Activated naive CD4-positive, alpha-beta T cell treated with Interleukin-2 at 50 U/mL for 16 hours (primary cell): Measurements from ENCODE around the gene CARMIL1.

Experiments used
- DNase-seq: peaks from one replicate; pipeline ENCODE4 v3.0.0-alpha.2; 2020

The CARMIL1 gene

GRCh38 chr6:25312034-25312620 lies 33.0 kb downstream of the CARMIL1 start:
- no peak for DNase-seq

GRCh38 chr6:25312703-25313102 lies 33.5 kb downstream of the CARMIL1 start:
- DNase-seq: no peak

GRCh38 chr6:25314509-25315175 lies 35.5 kb downstream of the CARMIL1 start:
- DNase-seq: no peak

- no peak for DNase-seq
These were observed 36.3 kb downstream of the CARMIL1 start for GRCh38 chr6:25315194-25316177.

GRCh38 chr6:25316626-25317025 lies 37.5 kb downstream of the CARMIL1 start:
- no peak for DNase-seq

- no peak for DNase-seq
These were observed 39.4 kb downstream of the CARMIL1 start for GRCh38 chr6:25318589-25318988.

GRCh38 chr6:25320459-25320858 lies 41.3 kb downstream of the CARMIL1 start:
- no peak for DNase-seq

GRCh38 chr6:25322692-25323091 lies 43.5 kb downstream of the CARMIL1 start:
- no peak for DNase-seq

GRCh38 chr6:25324066-25324762 lies 45.0 kb downstream of the CARMIL1 start:
- DNase-seq: no peak

- DNase-seq: no peak
These were observed 47.0 kb downstream of the CARMIL1 start for GRCh38 chr6:25326126-25326525.

- no peak for DNase-seq
These were observed 47.8 kb downstream of the CARMIL1 start for GRCh38 chr6:25326960-25327359.

GRCh38 chr6:25327432-25327831 lies 48.3 kb downstream of the CARMIL1 start:
- DNase-seq: no peak

- no peak for DNase-seq
These were observed 50.1 kb downstream of the CARMIL1 start for GRCh38 chr6:25329161-25329817.

- no peak for DNase-seq
These were observed 50.8 kb downstream of the CARMIL1 start for GRCh38 chr6:25329982-25330381.

GRCh38 chr6:25330796-25331685 lies 51.9 kb downstream of the CARMIL1 start:
- DNase-seq: no peak

- no peak for DNase-seq
These were observed 53.0 kb downstream of the CARMIL1 start for GRCh38 chr6:25332165-25332564.

GRCh38 chr6:25332655-25333071 lies 53.5 kb downstream of the CARMIL1 start:
- DNase-seq: no peak

- DNase-seq: no peak
These were observed 54.3 kb downstream of the CARMIL1 start for GRCh38 chr6:25333471-25333870.

- no peak for DNase-seq
These were observed 55.6 kb downstream of the CARMIL1 start for GRCh38 chr6:25334793-25335192.

- DNase-seq: no peak
These were observed 57.8 kb downstream of the CARMIL1 start for GRCh38 chr6:25336996-25337395.

GRCh38 chr6:25337431-25337830 lies 58.3 kb downstream of the CARMIL1 start:
- no peak for DNase-seq
